OCI-LY7 (cell line): ENCODE data around the gene NR5A2.

Experiments used
- EZH2phosphoT487 ChIP-seq: fragments of 200-600 bp; sonication (generic); IDR thresholded peaks from 2 replicates; pipeline ENCODE4 v1.6.1; 2018; ENCODE audit warnings: low read depth, borderline replicate concordance, mild to moderate bottlenecking, mixed run types, antibody characterized with exemption, low read length, moderate library complexity, mixed read lengths
- TF ChIP-seq, protein P1 (sequence below): fragments of 200-600 bp; sonication (generic); conservative IDR thresholded peaks from 2 replicates; pipeline ENCODE4 v1.5.1; 2014; ENCODE audit warnings: mild to moderate bottlenecking, antibody characterized with exemption, low read length, moderate library complexity, mixed read lengths

DNA sequence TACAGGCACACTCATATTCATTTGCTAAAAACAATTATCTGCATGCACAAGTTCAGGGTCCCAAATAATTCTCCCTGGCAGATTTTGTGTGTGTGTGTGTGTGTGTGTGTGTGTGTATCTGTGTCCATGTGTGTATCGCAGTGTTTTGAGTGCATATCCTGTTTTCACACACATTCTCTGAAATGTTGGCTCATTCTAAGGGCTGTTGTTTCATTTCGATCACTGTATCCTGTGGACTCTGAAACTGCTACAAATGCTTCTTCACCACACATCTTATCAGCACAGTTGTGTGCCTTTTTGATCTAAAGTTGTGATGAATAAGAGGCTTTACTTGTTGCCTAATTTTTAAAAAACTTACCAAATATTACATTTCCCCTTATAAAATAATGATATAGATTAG is 34.6 kb downstream of the NR5A2 start:
- TF ChIP-seq, protein P1, sequence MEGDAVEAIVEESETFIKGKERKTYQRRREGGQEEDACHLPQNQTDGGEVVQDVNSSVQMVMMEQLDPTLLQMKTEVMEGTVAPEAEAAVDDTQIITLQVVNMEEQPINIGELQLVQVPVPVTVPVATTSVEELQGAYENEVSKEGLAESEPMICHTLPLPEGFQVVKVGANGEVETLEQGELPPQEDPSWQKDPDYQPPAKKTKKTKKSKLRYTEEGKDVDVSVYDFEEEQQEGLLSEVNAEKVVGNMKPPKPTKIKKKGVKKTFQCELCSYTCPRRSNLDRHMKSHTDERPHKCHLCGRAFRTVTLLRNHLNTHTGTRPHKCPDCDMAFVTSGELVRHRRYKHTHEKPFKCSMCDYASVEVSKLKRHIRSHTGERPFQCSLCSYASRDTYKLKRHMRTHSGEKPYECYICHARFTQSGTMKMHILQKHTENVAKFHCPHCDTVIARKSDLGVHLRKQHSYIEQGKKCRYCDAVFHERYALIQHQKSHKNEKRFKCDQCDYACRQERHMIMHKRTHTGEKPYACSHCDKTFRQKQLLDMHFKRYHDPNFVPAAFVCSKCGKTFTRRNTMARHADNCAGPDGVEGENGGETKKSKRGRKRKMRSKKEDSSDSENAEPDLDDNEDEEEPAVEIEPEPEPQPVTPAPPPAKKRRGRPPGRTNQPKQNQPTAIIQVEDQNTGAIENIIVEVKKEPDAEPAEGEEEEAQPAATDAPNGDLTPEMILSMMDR, result no peak
- TF ChIP-seq EZH2phosphoT487, result no peak
